GM20431 (cell line): ENCODE results near the gene SLC7A1.

Source experiments
- in situ Hi-C: fragments of 300-500 bp; cut with MseI, MboI; formaldehyde crosslinking; loops from one replicate; pipeline ENCODE4 v1.15.0; 2020; ENCODE audit warnings: low sequenced_read_pairs; ENCODE audit not compliant: unreplicated experiment

Gene SLC7A1

DNA sequence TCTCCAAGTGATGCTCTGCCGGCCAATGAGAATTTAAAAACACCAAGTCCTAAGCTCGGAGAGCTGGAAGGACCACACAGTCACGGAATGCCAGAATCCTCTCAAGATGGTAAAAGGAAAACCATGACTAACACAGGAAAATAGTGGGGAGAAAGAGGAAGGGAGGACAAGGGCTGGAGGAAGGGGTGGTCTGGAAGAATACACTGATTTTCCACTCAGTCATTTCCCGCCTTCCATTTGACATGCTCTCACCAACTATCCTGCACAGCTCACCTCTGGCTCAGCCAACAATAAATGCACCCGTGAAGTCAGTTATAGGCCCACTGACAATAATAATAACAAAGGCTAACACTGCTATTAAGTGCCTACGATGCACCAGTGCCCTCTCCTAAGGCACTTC lies 31.5 kb downstream of the SLC7A1 start:
- in situ Hi-C loops = no loop called here

DNA sequence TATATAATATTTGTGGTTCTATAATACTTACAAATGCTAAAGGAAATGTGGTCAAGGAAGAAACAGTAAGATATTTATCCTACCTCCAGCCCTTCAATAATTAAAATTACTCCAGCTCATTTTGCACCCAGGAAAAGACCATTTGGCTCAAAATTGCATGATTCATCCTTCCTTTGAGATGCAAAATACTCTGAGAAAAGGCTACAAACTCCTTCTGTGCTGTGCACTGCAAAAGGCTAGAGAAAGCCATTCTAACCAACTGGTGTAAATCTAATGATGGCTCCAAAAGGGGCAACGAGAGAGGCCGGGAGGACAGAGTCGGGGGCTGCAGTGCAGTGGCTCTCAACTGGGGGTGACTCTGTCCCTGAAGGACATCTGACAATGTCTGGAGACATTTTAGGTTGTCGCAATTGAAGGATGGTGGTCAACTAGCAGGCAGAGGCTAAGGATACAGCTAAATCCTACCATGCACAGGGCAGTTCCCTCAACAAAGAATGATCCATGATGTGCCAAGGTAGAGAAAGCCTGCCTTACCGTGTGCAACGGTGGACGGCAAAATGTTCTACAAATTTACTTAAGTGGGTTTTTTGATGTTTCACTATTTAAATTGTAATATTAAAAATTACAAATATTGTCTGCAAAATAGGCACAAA lies 32.6 kb downstream of the SLC7A1 start:
- in situ Hi-C loops = no loop called here

DNA sequence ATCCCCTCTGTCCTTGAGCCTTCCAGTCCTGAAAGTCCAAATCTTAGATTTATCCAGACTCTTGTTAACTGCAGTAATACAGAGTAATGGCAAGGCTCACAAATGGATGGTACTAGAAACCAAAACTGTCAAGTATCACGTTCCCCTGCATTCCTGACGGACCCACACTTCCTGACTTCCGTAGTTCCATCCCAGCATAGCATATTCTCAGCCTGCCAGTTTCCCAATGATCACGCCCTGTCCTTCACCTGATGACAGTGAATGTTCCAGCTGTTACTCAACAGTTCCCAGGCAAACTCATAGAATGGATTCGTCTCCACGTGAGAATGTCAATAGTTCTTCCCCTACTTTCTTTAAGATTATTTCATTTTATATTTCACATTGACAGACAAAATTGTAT lies 33.6 kb downstream of the SLC7A1 start:
- in situ Hi-C loops = no loop called here

DNA sequence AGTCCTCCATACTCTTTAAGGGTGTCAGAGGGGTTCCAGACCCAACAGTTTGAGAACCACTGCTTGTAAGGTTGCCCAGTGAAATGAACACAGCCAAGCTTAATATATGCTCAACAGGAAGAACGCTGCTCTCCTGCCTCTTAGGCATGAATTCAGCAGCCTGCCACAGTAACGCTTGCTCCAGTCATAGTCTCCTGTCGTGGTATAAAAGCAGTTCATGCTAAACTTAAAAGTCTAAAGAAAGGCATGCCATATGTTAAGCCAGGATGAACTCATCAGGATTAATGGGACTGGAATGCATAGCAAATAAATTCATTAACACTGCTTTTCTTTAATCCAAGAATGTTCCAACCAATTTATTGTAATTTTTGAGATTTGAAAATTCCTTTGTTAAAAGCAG lies 38.7 kb downstream of the SLC7A1 start:
- in situ Hi-C loops = no loop called here

DNA sequence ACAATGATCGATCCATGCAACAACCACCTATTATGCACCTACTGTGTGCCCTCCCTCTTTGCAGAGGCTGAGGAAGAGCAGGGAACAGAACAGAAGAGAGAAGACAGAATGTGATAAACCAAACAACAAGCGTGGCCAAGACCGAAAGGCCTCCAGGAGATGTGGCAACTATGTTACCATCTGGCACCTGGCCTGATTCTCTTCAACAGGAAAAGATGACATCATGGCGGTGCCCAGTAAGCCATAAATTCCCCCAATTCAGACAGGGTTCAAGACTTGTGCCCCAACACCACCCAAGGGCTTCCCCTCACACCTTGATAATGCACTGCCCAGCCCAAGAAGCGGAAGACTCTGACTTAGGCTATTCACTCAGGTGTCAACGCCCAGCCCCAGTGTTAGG lies 44.3 kb downstream of the SLC7A1 start:
- in situ Hi-C loops = no loop called here

DNA sequence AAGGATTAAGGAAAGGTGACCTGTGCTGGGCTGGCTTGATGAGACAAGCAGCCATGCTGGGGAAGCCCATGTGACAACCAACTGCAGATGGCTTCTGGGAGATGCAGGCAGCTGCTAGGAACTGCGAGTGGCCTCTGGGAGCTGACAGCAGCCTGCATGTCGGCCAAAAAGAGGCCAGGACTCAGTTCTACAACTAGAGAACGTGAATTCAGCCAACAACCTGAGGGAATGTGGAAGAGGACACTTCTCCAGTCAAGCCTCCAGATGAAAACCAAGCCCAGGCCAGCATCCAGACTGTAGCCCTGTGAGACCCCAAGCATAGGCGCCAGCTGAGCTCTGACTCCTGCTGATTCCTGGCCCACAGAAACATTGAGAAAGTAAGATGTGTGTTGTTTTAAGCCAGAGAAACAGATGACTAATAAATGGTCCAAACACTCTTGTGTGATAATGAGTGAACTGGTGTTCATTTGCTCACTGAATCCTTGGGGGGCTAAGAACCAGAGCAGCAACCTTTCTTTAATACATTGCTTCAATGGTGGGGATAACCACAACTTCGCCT lies 45.0 kb downstream of the SLC7A1 start:
- in situ Hi-C loops = no loop called here

DNA sequence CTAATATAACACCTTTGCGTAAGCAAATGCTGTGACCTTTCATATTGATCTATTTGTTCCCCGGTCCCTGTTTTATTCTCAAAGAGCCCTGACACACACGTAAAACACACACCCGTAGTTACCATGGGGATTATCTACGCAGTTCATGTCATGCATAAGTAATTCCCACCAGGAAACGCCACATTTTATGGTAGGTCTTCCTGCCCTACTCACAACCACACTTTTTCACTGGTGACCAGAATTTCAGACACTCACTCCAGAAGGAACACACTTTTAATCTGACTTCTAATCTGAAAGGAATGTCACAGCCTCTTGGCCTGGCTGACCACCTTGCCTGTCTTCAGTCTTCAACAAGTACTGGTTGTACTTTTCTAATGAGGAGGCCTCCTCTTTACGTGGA lies 46.8 kb downstream of the SLC7A1 start:
- in situ Hi-C loops = no loop called here

DNA sequence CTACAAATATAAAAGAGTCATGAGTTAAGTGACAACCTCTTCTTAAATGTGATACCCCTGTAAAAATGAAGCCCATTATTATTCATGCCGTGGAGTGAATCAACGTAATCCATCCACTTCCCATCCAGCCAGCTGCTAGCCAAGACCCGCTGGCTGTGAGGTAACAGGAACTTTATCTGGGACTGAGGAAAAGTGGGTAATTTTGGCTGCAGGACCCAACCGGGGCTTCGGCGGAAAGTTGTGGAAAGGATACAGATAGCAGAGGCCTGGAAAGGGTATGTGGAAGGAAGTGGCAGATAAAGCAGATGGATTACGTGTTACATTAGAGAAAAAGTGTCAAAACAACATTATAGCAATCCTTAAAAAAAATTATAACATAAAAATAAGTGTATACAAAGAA lies 48.3 kb downstream of the SLC7A1 start:
- in situ Hi-C loops = no loop called here

DNA sequence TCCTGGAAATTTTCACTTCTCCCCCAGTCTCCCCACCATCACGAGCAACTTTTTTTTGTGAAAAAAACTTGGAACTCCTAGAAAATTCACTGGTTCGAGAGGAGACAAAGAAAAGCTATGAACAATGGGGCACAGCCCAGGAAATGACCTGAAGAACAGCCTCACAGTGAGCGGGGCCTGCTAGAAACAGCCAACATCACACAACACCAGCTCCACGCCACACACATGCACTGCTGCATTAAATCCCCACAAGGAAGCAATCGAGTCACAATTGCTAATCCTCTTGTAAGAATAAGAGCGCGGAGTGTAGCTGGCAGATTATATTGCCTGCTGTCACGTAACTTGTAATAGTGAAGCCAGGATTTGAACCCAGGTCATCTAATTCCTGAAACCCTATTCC lies 48.8 kb downstream of the SLC7A1 start:
- in situ Hi-C loops = no loop called here

DNA sequence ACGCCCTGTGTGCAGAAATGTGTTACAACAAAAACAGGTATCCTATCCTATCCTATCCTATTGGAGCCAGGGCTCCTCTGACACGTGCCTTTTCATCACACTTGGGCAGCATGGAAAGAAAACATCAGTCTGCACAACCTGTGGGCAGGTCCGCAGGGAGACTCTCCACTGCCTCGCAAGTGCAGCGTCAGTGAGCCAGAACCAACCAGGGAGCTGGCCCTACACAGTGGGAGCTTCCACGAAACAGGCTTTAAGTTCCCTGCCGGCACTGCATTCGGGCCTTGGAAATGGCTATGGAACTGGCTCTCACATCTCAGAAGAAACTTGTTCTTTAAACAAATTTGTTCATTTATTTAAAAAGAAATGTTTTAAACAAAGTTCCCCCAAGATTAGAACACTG lies 49.5 kb downstream of the SLC7A1 start:
- in situ Hi-C loops = no loop called here

DNA sequence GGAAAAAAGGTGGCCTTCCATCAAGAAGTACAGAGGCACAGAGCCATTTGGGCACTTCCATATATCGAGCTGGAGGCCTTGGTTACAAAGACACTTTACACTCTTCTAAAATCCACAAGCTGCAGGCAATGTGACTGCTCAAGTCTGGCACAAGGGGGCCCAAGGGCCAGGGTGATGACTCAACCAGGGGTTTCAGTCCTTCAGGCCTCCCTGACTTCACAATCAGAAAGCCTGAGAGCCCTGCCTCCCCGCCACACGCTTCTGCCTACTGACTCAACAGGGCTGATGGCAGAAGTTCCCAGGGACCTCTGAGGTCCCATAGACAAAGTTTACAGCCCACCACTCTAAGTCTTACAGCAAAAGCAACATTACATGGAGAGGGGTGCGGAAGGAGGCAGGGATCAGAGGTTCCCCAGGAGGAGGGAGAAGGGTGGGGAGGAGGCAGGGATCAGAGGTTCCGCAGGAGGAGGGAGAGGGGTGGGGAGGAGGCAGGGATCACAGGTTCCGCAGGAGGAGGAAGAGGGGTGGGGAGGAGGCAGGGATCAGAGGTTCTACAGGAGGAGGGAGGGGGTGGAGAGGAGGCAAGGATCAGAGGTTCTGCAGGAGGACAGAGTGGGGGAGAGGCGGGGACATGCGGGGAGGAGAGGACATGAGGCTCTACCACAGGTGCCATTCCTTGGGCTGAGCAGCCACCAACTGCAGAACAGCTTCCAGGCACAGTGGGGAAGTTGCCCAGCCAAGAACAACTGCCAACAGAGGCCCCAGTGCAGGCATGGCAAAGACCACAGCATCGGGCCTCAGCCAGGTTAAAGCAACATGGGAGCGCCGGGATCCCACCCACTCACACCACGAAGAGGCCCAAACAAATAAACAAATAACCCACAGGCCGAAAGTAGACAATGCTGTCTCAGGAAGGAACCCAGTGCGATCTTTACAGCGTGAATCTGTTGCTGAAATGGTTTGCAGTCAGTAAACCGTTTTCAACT lies 52.0 kb downstream of the SLC7A1 start:
- in situ Hi-C loops = no loop called here

DNA sequence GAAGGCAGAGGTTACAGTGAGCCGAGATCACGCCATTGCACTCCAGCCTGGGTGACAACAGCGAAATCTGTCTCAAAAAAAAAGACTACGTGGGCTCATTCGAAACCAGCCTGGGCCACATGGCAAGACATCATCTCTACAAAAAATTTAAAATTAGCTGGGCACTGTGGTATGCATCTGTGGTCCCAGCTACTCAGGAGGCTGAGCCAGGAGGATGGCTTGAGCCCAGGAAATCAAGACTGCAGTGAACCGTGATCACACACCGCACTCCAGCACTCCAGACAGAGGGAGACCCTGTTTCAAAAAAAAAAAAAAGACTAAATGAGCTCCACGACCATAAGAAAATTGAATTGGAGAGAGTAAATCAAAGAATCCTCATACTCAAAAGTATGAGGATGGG lies 53.1 kb downstream of the SLC7A1 start:
- in situ Hi-C loops = no loop called here

DNA sequence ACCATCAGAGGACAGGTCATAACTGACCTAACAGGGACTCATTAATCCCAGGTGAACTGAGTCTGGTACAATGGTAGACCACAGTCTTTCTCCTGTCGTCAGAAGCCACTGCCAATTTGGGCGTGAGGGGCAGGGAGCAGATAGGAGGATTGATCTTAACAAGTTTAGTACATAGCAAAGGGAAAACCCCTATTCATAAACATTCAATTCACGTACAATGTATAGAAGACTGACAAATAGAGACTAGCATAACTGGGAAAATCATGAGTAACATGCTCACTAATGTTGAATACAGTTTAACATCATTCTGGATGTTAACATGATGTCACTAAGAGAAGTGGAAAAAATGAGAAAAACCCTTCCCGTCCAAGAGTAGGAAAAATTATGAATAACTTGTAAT lies 54.1 kb downstream of the SLC7A1 start:
- in situ Hi-C loops = no loop called here

DNA sequence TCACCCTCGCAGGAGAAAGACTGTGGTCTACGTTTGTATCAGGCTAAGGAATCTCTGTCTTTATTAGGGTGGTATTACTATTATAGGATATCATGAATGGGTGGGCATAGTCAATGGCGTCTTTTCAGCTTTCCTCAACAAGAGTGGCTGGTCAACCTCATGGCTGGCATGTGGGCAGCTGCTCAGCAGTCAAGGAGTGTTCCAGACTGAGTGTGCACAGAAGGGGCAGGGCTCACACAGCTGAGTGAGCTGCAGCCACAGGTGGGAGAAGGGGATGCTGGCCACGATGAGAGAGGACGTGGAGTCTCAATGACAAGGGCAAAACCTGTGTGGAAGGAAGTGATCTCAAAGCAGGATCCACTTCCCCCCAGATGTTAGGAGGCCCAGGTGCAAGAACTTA lies 54.7 kb downstream of the SLC7A1 start:
- in situ Hi-C loops = no loop called here

DNA sequence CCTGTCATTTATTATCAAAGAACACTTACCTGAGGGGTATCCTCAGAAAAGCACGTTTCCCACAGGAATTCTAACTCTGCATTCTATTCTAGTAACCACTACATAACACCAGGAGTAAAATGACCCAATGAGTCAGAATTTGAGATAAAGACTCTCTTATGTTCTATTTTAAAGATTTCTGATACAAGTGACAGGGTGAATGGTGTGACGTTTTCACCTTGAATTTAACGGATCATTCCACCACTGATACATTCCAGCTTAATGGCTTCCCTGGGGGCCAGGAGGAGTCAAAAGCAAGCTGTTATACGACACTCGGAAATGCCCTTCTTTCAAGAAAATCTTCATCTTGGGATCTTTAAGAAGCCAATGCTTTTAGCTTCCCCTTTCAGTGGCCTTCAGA lies 55.2 kb downstream of the SLC7A1 start:
- in situ Hi-C loops = no loop called here

DNA sequence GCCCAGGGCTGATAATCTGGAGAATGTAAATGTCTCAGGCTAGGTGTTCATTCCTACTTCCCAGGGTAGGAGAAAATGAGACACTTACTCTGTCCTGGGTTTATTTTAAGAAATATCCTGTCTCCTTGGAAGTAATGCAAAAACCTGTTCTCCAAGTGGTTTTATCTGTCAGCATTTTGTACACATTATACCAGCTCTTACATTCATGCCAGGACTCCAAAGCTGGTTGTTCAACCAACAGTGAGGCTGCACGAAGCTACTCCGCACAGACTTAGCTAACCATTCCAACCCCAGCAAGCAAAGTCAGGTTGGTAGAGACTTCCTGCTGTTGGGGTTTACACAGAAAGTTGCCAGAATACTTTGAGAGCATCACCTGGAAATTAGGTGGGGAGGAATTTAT lies 55.6 kb downstream of the SLC7A1 start:
- in situ Hi-C loops = no loop called here

DNA sequence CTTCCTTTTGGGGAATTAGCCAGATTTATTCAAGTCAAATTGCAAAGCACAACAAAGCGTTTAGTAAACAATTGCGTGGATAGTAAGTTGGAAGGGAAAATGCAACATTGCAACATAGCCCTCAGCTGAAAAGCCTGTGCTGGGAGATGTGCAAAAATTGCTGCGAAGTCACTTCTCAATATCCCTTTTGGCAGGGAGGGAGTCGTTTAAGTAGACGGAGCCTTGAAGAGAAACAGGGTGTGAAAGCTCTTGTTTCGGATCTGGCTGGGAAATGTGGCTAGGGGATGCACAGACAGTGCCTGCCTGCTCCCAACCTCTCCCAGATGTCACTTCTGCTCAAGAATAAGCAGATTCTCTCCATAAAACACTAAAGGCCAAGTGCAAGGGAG lies 56.8 kb downstream of the SLC7A1 start:
- in situ Hi-C loops = no loop called here

DNA sequence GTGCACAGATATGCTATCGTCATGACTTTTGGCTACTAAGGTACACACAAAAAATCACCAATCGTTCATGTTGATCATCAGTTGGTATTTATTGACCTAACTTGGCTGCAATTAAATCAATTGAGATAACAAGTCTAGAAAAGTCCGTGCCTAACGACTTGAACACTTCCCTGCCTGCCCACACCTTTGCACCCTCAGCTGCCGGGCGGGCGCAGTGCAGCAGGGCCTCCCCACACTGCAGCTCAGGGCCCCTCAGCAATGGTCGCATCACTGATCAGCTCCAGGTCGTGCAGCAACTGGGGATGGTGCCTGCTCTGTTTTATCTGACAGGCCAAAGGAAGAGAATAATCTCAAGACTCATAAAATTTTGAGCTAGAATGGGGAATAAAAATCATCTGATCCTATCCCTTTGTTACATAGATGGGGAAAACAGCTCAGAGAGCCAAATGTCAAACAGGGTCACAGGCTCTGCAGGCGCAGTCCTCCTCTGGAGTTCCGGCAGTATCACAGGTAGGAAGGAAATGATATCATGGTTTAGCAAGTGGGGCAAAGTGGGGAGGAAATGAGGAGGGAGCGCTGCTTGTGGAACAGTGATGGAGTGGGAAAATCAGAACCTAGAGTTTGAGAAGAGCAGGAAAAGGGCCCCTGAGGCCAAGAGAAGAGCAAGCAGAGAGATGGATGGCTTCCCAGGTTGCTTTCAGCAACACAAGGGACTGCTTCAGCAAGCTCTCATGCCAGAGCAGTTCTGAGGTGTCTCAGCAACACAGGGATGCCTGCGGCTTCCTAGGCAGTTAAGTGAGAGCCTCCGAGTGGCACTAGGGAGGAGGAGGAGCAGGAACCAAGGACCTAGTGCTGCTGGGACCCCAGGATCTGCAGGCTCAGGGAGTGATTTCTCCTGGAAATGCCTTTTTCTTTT lies 57.5 kb downstream of the SLC7A1 start:
- in situ Hi-C loops = no loop called here

DNA sequence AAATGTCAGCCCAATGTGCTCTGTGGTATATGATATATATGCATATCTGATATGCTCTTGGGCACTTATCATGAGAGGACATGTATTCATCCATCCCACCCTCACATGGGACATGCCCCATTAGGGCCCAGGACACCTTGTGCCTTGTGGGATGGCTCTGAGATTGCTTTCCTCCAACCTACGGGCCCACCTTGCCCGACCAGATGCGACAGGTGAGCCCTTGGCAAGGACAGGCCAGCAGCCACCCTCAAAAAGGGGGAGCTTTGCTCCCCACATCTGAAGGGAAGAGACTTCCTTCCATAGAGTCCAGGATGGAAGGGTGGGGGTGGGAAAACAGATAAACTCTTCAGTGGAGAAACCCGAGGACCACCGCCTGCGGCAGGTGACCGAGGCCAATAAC lies 58.6 kb downstream of the SLC7A1 start:
- in situ Hi-C loops = no loop called here
